HG03135 (cell line): ENCODE data around the gene PRR22.

Experiments
- ATAC-seq: cut with Tn5 transposase; IDR thresholded peaks from one replicate; pipeline ENCODE4 v1.9.1; 2021; ENCODE audit warnings: mild to moderate bottlenecking, moderate library complexity; ENCODE audit not compliant: unreplicated experiment

Gene PRR22

DNA sequence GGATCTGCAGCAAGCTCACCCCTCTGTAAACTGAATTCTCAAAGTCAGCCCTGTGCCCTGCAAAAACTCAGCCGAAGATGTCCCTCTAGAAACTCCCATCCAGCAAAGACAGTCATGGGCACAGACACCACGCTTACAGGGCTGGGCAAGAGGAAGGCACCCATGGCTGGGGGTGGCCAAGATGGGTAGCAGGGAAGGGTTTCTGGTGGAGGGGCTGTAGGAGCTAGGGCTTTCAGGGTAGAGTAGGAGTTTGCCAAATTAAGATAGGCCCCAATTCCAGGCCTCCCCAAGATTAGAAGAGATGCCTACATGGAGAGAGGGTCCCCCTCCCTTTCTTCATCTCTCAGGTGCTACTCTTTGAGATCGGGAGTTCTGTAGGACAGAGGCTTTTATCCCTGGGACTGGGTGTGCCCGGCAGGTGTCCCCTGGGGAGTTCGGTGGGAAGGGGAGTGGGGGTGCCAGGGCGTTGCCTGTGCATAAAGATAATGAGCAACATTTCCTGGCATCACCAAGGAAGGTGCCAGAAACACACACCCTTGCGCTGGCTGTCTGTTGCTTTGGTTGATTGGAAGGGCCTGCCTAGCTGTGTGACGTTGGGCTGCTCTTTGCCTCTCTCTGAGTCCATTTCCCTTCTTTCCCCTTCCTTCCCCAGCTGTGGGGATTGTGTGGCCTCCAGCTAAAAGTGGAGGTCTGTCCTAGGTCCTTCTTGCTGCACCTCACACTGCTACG, 29.7 kb upstream of the PRR22 start:
- ATAC-seq, result no peak

GRCh38 chr19:5811117-5811516, 26.6 kb upstream of the PRR22 start:
- ATAC-seq, result no peak

DNA sequence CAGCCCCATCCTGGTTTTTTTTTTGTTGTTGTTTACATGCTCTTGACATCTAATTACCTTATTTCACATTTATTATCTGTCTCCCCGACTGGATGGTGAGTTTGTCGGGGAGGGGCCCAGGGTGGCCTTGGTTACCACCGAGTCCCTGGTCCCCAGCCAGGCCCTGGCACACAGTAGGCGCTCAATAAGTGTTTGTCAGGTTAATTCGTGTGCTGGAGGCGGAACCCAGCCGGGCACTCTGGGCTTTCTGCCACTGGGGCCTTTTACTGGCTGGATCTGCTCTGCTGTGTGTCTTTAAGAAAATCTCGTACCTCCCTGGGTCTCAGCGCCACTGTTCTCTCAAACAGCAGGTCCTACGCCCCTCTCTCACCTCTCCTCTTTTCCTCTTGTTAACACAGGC, 24.9 kb upstream of the PRR22 start:
- ATAC-seq, result no peak

DNA sequence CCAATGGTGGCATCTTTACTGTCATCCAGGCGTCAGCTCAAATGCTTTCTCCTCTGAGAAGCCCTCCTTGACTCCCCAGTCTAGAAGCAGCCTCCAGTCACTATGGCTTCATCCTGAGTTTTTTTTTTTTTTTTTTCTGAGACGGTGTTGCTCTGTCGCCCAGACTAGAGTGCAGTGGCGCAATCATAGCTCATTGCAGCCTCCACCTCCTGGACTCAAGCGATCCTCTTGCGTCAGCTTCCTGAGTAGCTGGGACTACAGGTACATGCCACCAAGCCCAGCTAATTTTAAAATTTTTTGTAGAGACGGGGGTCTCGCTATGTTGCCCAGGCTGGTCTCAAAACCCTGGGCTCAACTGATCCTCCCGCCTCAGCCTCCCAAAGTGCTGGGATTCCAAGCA, 24.5 kb upstream of the PRR22 start:
- no peak for ATAC-seq

GRCh38 chr19:5808120-5808816, 23.7 kb upstream of the PRR22 start:
- no peak for ATAC-seq

- no peak for ATAC-seq
These were observed 22.4 kb upstream of the PRR22 start for GRCh38 chr19:5806905-5807304.

DNA sequence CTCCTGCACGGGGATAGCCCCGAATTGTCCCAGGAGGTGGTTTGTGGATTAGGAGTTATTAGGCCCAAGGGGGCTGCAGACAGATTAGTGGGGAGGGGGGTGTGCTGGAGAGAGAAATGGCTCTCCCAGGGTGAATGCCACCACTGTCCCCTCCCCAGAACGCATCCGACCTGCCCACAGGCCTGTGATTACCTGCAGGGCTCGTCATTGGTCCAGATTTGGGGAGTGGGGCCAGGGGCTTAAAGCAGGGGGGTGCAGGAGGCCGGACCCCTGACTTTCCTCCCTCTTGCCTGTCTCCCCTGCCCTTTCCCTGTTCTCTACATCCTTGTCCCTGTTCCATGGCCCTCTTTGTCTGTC, 21.6 kb upstream of the PRR22 start:
- ATAC-seq, result no peak

DNA sequence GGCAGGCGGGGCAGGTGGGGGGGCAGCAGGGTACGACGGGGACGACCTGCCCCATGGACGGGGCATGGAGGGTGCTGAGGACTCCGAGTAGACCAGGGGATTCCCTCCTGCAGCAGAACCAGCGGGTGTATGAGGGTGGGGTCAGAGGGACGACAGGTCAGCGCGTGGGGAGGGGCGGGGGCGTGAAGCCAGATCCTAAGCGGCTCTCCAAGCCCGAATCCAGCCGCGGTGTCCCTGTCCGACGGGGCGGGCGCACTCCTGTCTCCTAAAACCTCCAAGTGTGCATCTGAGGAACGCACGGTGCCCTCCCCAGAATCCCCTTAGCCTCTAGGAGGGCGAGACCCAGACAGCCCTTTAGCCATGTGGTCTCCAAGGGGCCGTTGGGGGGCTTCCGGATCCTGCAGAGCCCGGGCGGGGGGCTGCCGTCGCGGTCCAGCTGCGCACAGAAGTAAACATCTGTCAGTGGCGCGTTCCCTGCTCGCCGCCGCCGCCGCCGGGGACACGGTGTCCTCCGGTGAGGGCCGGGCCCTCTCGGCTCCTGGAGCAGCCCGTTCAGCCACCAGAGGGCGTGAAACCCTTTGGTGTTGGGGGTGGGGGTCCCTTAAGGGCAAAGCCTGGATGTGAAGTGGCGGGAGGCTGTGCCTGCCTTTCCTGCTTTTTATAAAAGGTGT, 21.1 kb upstream of the PRR22 start:
- no peak for ATAC-seq

- no peak for ATAC-seq
These were observed 20.2 kb upstream of the PRR22 start, which contains the start of gene NRTN for GRCh38 chr19:5804516-5805461. Gene NRTN, plus strand, starts transcription at chr19:5805067. Its CDS starts 19,099 bp downstream, at chr19:5824166.

GRCh38 chr19:5803752-5804515, 19.4 kb upstream of the PRR22 start:
- ATAC-seq, result peak; percentile 86

DNA sequence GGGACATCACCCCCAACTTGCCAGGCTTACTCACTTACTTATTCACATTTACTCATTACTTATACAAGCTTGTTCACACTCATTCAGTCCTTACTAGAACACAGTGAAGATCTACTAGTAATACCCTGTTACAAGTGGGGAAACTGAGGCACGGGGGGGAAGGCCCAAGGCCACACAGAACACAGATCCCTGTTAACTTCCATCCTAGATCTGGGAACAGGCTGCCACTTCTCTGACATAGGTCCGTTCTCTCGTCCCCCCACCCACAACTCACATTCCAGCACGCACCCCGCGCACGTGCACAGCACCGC, 18.9 kb upstream of the PRR22 start:
- no peak for ATAC-seq

GRCh38 chr19:5801796-5802619, 17.5 kb upstream of the PRR22 start:
- ATAC-seq, result no peak

GRCh38 chr19:5800361-5801270, 16.1 kb upstream of the PRR22 start:
- no peak for ATAC-seq

DNA sequence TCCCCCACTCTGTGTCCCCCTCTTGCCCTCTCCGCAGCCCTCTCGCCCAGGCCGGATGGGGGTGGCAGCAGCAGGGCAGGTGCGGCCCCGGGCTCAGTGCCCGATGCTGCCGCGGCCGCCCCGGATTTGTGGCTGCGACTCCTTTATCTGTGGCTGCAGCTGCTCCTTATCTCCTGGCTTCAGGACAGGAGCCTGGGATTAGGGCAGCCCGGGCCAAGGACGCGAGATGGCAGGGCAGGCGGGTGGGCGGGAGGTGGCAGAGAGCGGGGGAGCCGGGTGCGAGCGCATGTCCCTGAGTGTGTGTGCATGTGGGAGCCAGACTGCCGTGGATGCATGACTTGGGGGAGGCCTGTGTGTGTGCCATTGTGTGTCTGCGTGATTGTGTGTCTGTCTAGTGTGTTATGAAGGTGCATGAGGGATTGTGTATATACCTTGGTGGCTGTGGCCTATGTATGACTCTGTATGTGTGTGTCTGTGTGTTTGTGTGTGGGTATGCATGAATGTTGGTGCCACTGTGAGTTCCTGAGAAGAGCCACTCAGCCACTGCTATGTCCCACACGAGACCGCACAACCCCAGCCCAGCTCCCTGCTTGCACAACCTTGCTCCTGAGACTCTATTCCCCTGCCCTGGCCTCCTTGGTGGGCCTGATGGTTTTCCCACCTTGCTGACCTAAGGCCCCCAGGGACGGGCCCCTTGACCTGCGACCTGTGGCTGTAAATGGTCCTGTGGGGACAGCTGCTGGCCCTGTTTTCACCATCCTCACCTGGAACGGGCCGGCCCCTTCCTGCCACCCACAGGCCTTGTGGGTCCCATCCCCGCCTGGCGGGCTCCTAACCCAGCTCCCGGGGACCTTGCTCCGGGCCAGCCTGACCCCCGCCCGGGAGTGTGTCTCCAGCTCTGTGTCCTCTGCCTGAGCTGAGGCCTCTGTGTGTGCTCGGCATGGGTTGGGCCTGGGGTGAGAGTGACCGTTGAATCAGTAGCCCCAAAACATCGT, 15.0 kb upstream of the PRR22 start:
- no peak for ATAC-seq

GRCh38 chr19:5798244-5798643, 13.7 kb upstream of the PRR22 start:
- no peak for ATAC-seq

DNA sequence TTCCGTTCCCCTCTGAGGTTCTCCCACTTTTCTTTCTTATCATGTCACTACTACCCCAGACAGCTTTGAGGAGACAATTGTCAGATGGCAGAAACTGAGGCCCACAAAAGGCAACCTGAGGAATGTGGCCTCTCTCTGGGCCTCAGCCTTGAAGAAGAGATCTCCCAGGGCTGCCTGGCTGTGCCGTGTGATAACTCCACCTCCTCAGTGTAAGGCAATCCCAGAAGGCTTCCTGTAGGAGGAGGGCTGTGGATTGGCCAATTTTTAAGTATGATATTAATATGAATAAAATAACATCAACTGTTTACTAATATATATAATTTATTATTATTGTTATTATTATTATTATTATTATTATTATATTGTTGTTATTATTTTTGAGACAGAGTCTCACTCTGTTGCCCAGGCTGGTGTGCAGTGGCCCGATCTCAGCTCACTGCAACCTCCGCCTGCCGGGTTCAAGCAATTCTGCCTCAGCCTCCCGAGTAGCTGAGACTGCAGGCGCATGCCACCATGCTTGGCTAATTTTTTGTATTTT, 10.9 kb upstream of the PRR22 start:
- ATAC-seq, result no peak

DNA sequence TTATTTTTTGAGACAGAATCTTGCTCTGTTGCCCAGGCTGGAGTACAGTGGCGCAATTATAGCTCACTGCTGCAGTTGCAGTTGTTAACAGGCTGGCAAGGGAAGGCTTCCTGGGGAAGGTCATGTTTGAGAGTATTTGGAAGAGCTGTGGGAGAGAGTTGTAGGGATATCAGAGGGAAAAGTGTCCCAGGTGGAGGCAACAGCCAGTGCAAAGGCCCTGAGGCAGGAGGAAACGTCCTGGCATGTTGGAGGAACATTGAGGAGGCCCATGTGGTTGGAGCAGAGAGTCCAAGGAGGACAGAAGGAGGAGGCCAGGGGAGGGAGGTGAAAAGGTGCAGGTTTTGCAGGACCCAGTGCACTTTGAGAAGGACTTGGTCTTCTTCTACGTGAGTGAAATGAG, 8.6 kb upstream of the PRR22 start:
- ATAC-seq, result no peak
